ENCODE data around the gene EMILIN1.

EMILIN1 gene

GRCh38 chr2:27081984-27082772 lies 3.8 kb downstream of the EMILIN1 start:
- DNase-seq (ENCODE audit: low spot score), result no peak

DNA sequence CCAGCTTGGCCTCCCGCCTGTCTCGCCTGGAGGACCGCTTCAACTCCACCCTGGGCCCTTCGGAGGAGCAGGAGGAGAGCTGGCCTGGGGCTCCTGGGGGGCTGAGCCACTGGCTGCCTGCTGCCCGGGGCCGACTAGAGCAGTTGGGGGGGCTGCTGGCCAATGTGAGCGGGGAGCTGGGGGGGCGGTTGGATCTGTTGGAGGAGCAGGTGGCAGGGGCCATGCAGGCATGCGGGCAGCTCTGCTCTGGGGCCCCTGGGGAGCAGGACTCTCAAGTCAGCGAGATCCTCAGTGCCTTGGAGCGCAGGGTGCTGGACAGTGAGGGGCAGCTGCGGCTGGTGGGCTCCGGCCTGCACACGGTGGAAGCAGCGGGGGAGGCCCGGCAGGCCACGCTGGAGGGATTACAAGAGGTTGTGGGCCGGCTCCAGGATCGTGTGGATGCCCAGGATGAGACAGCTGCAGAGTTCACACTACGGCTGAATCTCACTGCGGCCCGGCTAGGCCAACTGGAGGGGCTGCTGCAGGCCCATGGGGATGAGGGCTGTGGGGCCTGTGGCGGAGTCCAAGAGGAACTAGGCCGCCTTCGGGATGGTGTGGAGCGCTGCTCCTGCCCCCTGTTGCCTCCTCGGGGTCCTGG lies 4.5 kb downstream of the EMILIN1 start:
- DNase-seq (ENCODE audit: low spot score), result no peak

DNA sequence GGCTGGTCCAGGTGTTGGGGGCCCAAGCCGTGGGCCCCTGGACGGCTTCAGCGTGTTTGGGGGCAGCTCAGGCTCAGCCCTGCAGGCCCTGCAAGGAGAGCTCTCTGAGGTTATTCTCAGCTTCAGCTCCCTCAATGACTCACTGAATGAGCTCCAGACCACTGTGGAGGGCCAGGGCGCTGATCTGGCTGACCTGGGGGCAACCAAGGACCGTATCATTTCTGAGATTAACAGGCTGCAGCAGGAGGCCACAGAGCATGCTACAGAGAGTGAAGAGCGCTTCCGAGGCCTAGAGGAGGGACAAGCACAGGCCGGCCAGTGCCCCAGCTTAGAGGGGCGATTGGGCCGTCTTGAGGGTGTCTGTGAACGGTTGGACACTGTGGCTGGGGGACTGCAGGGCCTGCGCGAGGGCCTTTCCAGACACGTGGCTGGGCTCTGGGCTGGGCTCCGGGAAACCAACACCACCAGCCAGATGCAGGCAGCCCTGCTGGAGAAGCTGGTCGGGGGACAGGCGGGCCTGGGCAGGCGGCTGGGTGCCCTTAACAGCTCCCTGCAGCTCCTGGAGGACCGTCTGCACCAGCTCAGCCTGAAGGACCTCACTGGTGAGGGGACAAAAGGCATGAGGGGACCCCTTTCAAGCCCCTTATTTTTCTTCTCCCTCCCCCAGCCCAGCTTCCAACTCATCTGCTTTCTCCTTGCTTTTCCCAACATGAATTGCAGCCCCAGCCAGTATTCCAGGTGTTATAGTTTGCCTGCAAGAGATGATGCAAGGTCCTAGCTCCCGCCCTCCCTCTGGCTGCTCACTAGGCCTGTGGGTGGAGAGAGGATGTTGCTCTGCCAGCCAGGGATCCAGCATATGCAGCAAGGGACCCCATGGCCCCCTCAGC lies 5.2 kb downstream of the EMILIN1 start:
- DNase-seq (ENCODE audit: low spot score), result no peak

- DNase-seq (ENCODE audit: low spot score), result no peak
Measured at GRCh38 chr2:27084297-27085061, 6.1 kb downstream of the EMILIN1 start.

DNA sequence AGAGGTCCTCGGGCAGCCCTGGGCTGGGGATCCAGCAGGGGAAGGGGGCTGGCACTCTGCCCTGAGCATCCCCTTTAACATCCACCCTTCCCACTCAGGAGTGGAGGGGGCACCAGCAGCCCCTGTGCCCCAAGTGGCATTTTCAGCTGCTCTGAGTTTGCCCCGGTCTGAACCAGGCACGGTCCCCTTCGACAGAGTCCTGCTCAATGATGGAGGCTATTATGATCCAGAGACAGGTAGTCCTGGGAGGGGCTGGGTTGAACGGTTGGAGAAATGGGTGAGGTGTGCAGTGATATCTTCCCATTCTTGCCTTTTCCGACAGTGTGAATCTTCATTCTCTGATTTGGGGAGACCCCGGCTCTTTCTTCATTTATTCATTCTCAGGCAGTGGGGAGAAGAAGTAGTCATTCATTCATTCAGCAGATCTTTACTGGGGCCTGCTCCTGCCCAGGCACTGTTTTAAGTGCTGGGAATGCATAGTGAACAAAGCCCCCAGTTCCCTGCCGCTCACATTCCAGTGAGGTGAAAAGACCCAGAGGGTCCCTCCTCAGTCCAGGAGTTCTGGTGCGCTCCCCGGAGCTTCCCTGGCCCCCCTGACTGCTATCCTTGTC lies 6.8 kb downstream of the EMILIN1 start:
- DNase-seq (ENCODE audit: low spot score), result no peak

DNA sequence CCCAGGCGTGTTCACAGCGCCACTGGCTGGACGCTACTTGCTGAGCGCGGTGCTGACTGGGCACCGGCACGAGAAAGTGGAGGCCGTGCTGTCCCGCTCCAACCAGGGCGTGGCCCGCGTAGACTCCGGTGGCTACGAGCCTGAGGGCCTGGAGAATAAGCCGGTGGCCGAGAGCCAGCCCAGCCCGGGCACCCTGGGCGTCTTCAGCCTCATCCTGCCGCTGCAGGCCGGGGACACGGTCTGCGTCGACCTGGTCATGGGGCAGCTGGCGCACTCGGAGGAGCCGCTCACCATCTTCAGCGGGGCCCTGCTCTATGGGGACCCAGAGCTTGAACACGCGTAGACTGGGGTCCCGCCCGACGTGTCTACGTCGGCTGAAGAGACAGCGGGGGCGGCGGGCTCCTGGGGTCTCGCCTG lies 7.3 kb downstream of the EMILIN1 start:
- DNase-seq (ENCODE audit: low spot score), result peak; percentile 44

- peak; percentile 98 for DNase-seq (ENCODE audit: low spot score)
Measured at GRCh38 chr2:27086090-27086723, 7.8 kb downstream of the EMILIN1 start.

DNA sequence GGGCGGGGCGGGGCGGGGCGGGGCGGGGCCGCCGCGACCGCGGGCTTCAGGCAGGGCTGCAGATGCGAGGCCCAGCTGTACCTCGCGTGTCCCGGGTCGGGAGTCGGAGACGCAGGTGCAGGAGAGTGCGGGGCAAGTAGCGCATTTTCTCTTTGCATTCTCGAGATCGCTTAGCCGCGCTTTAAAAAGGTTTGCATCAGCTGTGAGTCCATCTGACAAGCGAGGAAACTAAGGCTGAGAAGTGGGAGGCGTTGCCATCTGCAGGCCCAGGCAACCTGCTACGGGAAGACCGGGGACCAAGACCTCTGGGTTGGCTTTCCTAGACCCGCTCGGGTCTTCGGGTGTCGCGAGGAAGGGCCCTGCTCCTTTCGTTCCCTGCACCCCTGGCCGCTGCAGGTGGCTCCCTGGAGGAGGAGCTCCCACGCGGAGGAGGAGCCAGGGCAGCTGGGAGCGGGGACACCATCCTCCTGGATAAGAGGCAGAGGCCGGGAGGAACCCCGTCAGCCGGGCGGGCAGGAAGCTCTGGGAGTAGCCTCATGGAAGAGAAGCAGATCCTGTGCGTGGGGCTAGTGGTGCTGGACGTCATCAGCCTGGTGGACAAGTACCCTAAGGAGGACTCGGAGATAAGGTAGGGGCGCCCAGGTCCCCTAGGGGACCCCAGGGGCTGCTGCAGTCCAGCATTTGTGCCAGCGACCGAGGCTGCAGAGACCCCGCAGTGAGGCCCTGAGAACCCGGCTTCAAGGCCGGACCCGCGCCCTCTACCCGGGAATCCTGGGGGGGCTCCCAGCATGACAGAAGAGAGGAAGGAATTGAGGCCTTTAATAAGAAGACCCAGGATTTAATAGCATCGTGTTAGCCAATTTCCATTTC lies 8.5 kb downstream of the EMILIN1 start, which contains the start of gene KHK:
Gene KHK, plus strand, starts transcription at position 49 of the 870 bp plus-strand sequence. Its CDS starts 488 bp downstream, at position 537.
- DNase-seq (ENCODE audit: low spot score), result no peak

GRCh38 chr2:27087823-27088410 lies 9.5 kb downstream of the EMILIN1 start:
- no peak for DNase-seq (ENCODE audit: low spot score)

DNA sequence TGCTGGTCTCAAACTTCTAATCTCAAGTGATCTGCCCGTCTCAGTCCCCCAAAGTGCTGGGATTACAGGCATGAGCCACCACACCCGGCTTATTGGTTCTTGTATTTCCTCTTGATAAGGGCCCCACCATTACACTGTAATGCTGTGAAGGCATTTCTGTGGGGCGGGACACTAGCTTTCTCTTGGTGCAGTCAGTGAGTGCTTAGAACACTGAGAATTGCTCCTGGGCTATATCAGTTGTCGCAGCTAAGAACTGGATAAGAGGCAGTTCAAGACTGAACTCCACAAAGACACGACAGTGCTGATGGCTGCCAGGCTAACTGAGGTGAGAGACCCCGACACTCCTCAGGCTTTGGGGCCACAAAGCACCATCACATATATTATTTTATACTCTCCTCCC lies 10.2 kb downstream of the EMILIN1 start:
- DNase-seq (ENCODE audit: low spot score), result no peak

DNA sequence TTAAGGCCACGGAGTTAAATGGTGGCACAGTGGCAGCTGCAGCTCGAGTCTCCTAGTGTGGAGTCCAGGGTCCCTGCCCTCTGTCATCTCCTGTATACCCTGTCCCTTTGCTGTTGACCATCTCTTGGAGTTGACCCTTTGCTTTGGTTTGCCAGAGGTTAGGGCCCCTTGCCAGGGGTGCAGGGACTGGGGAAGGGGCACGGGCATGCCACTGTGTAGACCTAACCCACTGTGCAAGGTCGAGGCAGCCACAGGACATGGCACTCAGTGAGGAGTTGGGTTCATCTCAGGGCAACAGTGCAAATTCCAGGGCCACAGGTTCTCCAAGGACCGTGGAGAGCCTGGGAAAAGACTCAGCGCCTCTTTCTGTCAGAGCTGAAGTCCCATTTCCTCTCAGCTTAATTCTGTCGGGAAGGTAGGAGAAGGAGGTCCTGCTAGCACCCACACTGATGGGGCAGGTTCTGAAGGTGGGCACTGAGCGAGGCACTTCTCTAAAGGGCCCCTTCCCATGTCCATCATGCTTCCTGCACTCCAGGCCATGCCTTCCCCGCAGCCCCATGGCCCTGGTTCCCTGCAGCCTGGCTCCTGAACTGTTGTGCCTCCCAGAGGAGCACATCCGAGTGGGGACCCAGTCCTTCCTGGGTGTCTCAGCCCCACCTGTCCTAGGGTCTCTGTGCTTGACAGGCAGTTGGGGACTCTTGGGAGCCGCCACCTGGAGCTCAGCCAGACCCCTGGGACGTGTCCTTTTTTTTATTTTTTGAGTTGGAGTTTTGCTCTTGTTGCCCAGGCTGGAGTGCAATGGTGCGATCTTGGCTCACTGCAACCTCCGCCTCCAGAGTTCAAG lies 10.9 kb downstream of the EMILIN1 start:
- DNase-seq (ENCODE audit: low spot score), result no peak

- DNase-seq (ENCODE audit: low spot score), result no peak
Measured at GRCh38 chr2:27091746-27092695, 13.6 kb downstream of the EMILIN1 start.

DNA sequence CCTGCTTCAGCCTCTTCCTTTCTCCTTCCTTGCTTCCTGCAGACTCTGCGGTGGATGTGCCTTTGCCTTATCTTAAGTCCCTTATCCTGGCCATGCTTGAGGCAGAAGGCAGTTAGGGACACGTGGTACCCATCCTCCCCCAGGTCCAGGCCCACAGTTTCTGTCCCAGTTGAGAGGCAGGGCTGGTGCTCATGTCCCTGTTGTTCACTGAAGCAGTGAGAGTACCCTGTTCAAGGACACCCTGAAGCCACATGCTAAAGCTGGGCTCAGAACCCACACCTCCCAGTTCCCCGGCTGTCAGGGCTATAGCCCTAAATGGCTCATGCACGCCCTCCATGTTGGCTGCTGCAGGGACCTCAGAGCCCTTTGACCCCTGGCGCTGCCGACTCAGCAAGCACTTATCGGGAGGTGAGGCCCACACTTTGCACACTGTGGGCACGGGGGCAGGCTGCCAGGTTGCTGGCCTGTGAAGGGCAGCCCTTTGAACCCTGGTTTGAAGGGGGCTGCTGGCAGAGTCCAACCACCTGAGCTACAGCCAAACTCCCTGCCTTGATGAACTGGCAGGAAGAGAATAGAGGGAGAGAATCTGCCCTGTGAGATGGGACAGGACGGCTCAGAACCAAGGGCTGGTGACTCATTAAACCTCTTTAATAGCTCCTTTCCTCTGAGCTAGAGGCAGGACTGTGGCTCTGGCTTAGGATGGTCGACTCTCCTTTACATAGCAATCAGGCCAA lies 14.4 kb downstream of the EMILIN1 start:
- DNase-seq (ENCODE audit: low spot score), result no peak

- DNase-seq (ENCODE audit: low spot score), result no peak
Measured at GRCh38 chr2:27093430-27094352, 15.3 kb downstream of the EMILIN1 start.

GRCh38 chr2:27094353-27094984 lies 16.1 kb downstream of the EMILIN1 start:
- no peak for DNase-seq (ENCODE audit: low spot score)

All from activated CD4-positive, alpha-beta T cell treated with anti-CD3 and anti-CD28 coated beads, Interleukin-2, Interleukin-4, amounts not matched to agents 100 ng/mL and 50 ng/mL, durations not matched to agents 16 hours and 8 hours (primary cell).